ENCODE results near the gene NDUFA3. TPM values are rescaled to one million over a fixed set of nuclear protein-coding genes. Genes with fewer than 3 reads are reported as not detected.

The NDUFA3 gene
- total RNA-seq, 4 donors from 2014 or later = 20.9 to 29.5 (median 25.4) TPM

GRCh38 chr19:54153731-54154326, 51.2 kb downstream of the NDUFA3 start:
- TF ChIP-seq POLR2A (IDR thresholded peaks at IDR 0.05) (no peak), CTCF (IDR thresholded peaks at IDR 0.05) (no peak)
- Histone ChIP-seq H3K27ac (peak overlapping the region in 2 of 4 donors; percentile 6 to 31), H3K27me3 (no peaks in the 10 kb centered on the region), H3K36me3 (peaks cover 60 to 94% (median 84%) of the 10 kb centered on the region in 3 donors), H3K9me3 (no peaks in the 10 kb centered on the region), H3K4me3 (no peak overlapping the region), H3K4me1 (peaks cover 6 to 41% (median 11%) of the 10 kb centered on the region in 3 donors)
- intact Hi-C loops (cut with DNase I) = no loop called here
- no peak for DNase-seq
- WGBS, 2 donors = 69 to 89% methylated on average over 4 to 7 of the region's 10 CpGs

- no peak overlapping the region for H3K4me3 ChIP-seq
- peaks cover 10 to 44% (median 12%) of the 10 kb centered on the region in 3 donors for H3K4me1 ChIP-seq
- TF ChIP-seq CTCF (IDR thresholded peaks at IDR 0.05) = no peak
- TF ChIP-seq POLR2A (IDR thresholded peaks at IDR 0.05) = no peak
- H3K27me3 ChIP-seq = no peaks in the 10 kb centered on the region
- H3K36me3 ChIP-seq = peaks cover 51 to 85% (median 75%) of the 10 kb centered on the region in 3 donors
- 54 to 69% methylated on average over 13 to 15 of the region's 18 CpGs for WGBS, 2 donors
- no peak overlapping the region for H3K27ac ChIP-seq
- no peak for DNase-seq
- intact Hi-C loops (cut with DNase I) = no loop called here
- no peaks in the 10 kb centered on the region for H3K9me3 ChIP-seq
These were observed 52.1 kb downstream of the NDUFA3 start for GRCh38 chr19:54154603-54155345.

GRCh38 chr19:54155694-54156093, 53.0 kb downstream of the NDUFA3 start:
- 71 to 91% methylated on average over 13 to 17 of the region's 19 CpGs for WGBS, 2 donors
- H3K9me3 ChIP-seq = no peaks in the 10 kb centered on the region
- H3K27ac ChIP-seq = no peak overlapping the region
- DNase-seq = no peak
- no peak for TF ChIP-seq POLR2A (IDR thresholded peaks at IDR 0.05)
- no peak for TF ChIP-seq CTCF (IDR thresholded peaks at IDR 0.05)
- H3K4me1 ChIP-seq = peaks cover 17 to 52% (median 19%) of the 10 kb centered on the region in 3 donors
- no peak overlapping the region for H3K4me3 ChIP-seq
- H3K27me3 ChIP-seq = no peaks in the 10 kb centered on the region
- intact Hi-C loops (cut with DNase I) = no loop called here
- peaks cover 45 to 75% (median 67%) of the 10 kb centered on the region in 3 donors for H3K36me3 ChIP-seq

GRCh38 chr19:54156490-54156889, 53.8 kb downstream of the NDUFA3 start:
- 63 to 75% methylated on average over 6 to 10 of the region's 11 CpGs for WGBS, 2 donors
- TF ChIP-seq POLR2A (IDR thresholded peaks at IDR 0.05) (no peak), CTCF (IDR thresholded peaks at IDR 0.05) (no peak)
- DNase-seq = no peak
- Histone ChIP-seq H3K4me1 (peaks cover 21 to 60% (median 25%) of the 10 kb centered on the region in 3 donors), H3K36me3 (peaks cover 45 to 67% (median 63%) of the 10 kb centered on the region in 3 donors), H3K27me3 (no peaks in the 10 kb centered on the region), H3K27ac (no peak overlapping the region), H3K4me3 (no peak overlapping the region), H3K9me3 (no peaks in the 10 kb centered on the region)
- intact Hi-C loops (cut with DNase I) = no loop called here

- Histone ChIP-seq H3K36me3 (peaks cover 45 to 63% (median 58%) of the 10 kb centered on the region in 3 donors), H3K4me1 (peaks cover 23 to 65% (median 29%) of the 10 kb centered on the region in 3 donors), H3K27ac (no peak overlapping the region), H3K27me3 (no peaks in the 10 kb centered on the region), H3K9me3 (no peaks in the 10 kb centered on the region), H3K4me3 (no peak overlapping the region)
- DNase-seq = no peak
- intact Hi-C loops (cut with DNase I) = no loop called here
- 69 to 83% methylated on average over 2 to 3 of the region's 3 CpGs for WGBS, 2 donors
- no peak for TF ChIP-seq POLR2A (IDR thresholded peaks at IDR 0.05)
- TF ChIP-seq CTCF (IDR thresholded peaks at IDR 0.05) = no peak
These were observed 54.3 kb downstream of the NDUFA3 start for GRCh38 chr19:54156953-54157352.

Data from esophagus squamous epithelium (tissue), 5 donors.